DND-41 (cell line): ENCODE results near the gene EP400.

ENCODE experiments used
- ATAC-seq: fragments of 200-7000 bp; cut with Tn5 transposase; 3 replicates; pipeline ENCODE4 v1.9.1; 2021; ENCODE audit warnings: low read depth; ENCODE audit not compliant: insufficient read depth
- DNase-seq: peaks from one replicate; pipeline ENCODE4 v3.0.0-alpha.2; 2020
- H2AFZ ChIP-seq: 2 replicates; pipeline ENCODE4 v1.6.0; 2012; ENCODE audit warnings: low read depth, low read length
- H3K27ac ChIP-seq: 2 replicates; pipeline ENCODE4 v1.5.1; 2012; ENCODE audit warnings: low read length, inconsistent platforms
- H3K27me3 ChIP-seq: fragments of 200-600 bp; sonication (generic); 2 replicates; pipeline ENCODE4 v1.6.0; 2012; ENCODE audit warnings: low read length, mild to moderate bottlenecking, inconsistent platforms; ENCODE audit not compliant: insufficient read depth, poor library complexity
- H3K36me3 ChIP-seq: 2 replicates; pipeline ENCODE4 v1.5.1; 2012; ENCODE audit warnings: low read length, inconsistent platforms; ENCODE audit not compliant: insufficient read depth
- H3K4me1 ChIP-seq: 2 replicates; pipeline ENCODE4 v1.5.1; 2012; ENCODE audit warnings: mild to moderate bottlenecking, low read length; ENCODE audit not compliant: insufficient read depth
- H3K4me2 ChIP-seq: 2 replicates; pipeline ENCODE4 v1.6.0; 2012; ENCODE audit warnings: mild to moderate bottlenecking, moderate library complexity, low read length, inconsistent platforms; ENCODE audit not compliant: insufficient read depth
- H3K4me3 ChIP-seq, 2 experiments: fragments of 200-600 bp in 1 of 2; shearing (Covaris generic) in 1 of 2; 2 replicates each; pipeline ENCODE4 v1.5.1; 2012 to 2016; ENCODE audit warnings: inconsistent platforms in 2 of 2, low read length in 2 of 2, mild to moderate bottlenecking in 2 of 2, low read depth in 1 of 2, moderate library complexity in 1 of 2
- H3K79me2 ChIP-seq: 2 replicates; pipeline ENCODE4 v1.6.0; 2012; ENCODE audit warnings: low read length, inconsistent platforms; ENCODE audit not compliant: insufficient read depth
- H3K9ac ChIP-seq: 2 replicates; pipeline ENCODE4 v1.6.0; 2012; ENCODE audit warnings: low read depth, mild to moderate bottlenecking, inconsistent platforms, low read length, moderate library complexity
- H3K9me3 ChIP-seq: 2 replicates; pipeline ENCODE4 v1.5.1; 2012; ENCODE audit warnings: low read length, moderate library complexity, mild to moderate bottlenecking, inconsistent platforms; ENCODE audit not compliant: insufficient read depth, severe bottlenecking
- H4K20me1 ChIP-seq: 2 replicates; pipeline ENCODE4 v1.6.0; 2012; ENCODE audit warnings: low read length; ENCODE audit not compliant: insufficient read depth
- EZH2 ChIP-seq: IDR thresholded peaks from 3 replicates; pipeline ENCODE4 v1.6.1; 2012; ENCODE audit warnings: borderline replicate concordance, low read depth, mild to moderate bottlenecking, moderate library complexity, low read length, inconsistent platforms; ENCODE audit not compliant: severe bottlenecking
- TF ChIP-seq, protein P1 (sequence below): IDR thresholded peaks from 2 replicates; pipeline ENCODE4 v1.5.1; 2012; ENCODE audit warnings: borderline replicate concordance, low read length, moderate library complexity, mild to moderate bottlenecking; ENCODE audit not compliant: poor library complexity, severe bottlenecking; ENCODE audit errors: extremely low read depth

EP400 gene

GRCh38 chr12:132068250-132068649 lies 118.5 kb downstream of the EP400 start:
- Histone ChIP-seq H3K79me2 (peaks cover 3% of the 10 kb centered on the region; the same call in 1 of the 2 replicates), H4K20me1 (no peaks in the 10 kb centered on the region), H3K4me2 (no peak overlapping the region), H3K27ac (peak overlapping the region; percentile 86), H3K27me3 (no peaks in the 10 kb centered on the region), H3K4me1 (peaks cover 40% of the 10 kb centered on the region), H3K4me3 (no peak overlapping the region), H3K9me3 (no peaks in the 10 kb centered on the region), H3K36me3 (peaks cover 75% of the 10 kb centered on the region), H2AFZ (no peak overlapping the region), H3K9ac (no peak overlapping the region)
- DNase-seq (no peak), ATAC-seq (no peak)
- TF ChIP-seq, protein P1, sequence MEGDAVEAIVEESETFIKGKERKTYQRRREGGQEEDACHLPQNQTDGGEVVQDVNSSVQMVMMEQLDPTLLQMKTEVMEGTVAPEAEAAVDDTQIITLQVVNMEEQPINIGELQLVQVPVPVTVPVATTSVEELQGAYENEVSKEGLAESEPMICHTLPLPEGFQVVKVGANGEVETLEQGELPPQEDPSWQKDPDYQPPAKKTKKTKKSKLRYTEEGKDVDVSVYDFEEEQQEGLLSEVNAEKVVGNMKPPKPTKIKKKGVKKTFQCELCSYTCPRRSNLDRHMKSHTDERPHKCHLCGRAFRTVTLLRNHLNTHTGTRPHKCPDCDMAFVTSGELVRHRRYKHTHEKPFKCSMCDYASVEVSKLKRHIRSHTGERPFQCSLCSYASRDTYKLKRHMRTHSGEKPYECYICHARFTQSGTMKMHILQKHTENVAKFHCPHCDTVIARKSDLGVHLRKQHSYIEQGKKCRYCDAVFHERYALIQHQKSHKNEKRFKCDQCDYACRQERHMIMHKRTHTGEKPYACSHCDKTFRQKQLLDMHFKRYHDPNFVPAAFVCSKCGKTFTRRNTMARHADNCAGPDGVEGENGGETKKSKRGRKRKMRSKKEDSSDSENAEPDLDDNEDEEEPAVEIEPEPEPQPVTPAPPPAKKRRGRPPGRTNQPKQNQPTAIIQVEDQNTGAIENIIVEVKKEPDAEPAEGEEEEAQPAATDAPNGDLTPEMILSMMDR: no peak
- no peak for TF ChIP-seq EZH2

GRCh38 chr12:132069336-132069985 lies 119.7 kb downstream of the EP400 start:
- ATAC-seq: no peak
- no peak overlapping the region for H3K27ac ChIP-seq
- H3K4me2 ChIP-seq: no peak overlapping the region
- DNase-seq: no peak
- no peak for TF ChIP-seq EZH2
- TF ChIP-seq, protein P1: no peak
- H3K36me3 ChIP-seq: peaks cover 70% of the 10 kb centered on the region
- peaks cover 3% of the 10 kb centered on the region; the same call in 1 of the 2 replicates for H3K79me2 ChIP-seq
- H3K9ac ChIP-seq: no peak overlapping the region
- H3K9me3 ChIP-seq: no peaks in the 10 kb centered on the region
- no peaks in the 10 kb centered on the region for H4K20me1 ChIP-seq
- no peak overlapping the region for H2AFZ ChIP-seq
- H3K27me3 ChIP-seq: no peaks in the 10 kb centered on the region
- H3K4me3 ChIP-seq: no peak overlapping the region
- H3K4me1 ChIP-seq: peaks cover 29% of the 10 kb centered on the region

GRCh38 chr12:132070298-132070697 lies 120.6 kb downstream of the EP400 start:
- no peak for ATAC-seq
- no peak overlapping the region for H3K4me2 ChIP-seq

More at GRCh38 chr12:132070298-132070697, 120.6 kb downstream of the EP400 start:
- peaks cover 3% of the 10 kb centered on the region; the same call in 1 of the 2 replicates for H3K79me2 ChIP-seq
- no peak overlapping the region for H3K4me3 ChIP-seq
- DNase-seq: no peak
- peaks cover 22% of the 10 kb centered on the region for H3K4me1 ChIP-seq
- TF ChIP-seq, protein P1: no peak
- no peak for TF ChIP-seq EZH2
- H3K36me3 ChIP-seq: peaks cover 70% of the 10 kb centered on the region
- no peaks in the 10 kb centered on the region for H4K20me1 ChIP-seq
- H3K9me3 ChIP-seq: no peaks in the 10 kb centered on the region
- H2AFZ ChIP-seq: no peak overlapping the region
- no peak overlapping the region for H3K27ac ChIP-seq
- no peaks in the 10 kb centered on the region for H3K27me3 ChIP-seq
- no peak overlapping the region for H3K9ac ChIP-seq
